ENCODE measurements around the gene NUSAP1. TPM values are rescaled to one million over a fixed set of nuclear protein-coding genes. Genes with fewer than 3 reads are reported as not detected.
"Not testable (repeated sequence)": the region's sequence is repeated elsewhere in the genome, so short reads cannot be mapped to it uniquely, and the experiment has no call there.

The NUSAP1 gene
- total RNA-seq, 1 experiment from 2014 or later, result 180 TPM

- no peak for DNase-seq (ENCODE audit: low read depth)
Observed at GRCh38 chr15:41411031-41411430, 78.3 kb downstream of the NUSAP1 start.

- no peak for DNase-seq (ENCODE audit: low read depth)
Observed at GRCh38 chr15:41411441-41411840, 78.8 kb downstream of the NUSAP1 start.

GRCh38 chr15:41416128-41416741 is 83.6 kb downstream of the NUSAP1 start:
- no peak for DNase-seq (ENCODE audit: low read depth)

GRCh38 chr15:41416742-41417417 is 84.2 kb downstream of the NUSAP1 start, which contains the start of gene RTF1:
Gene RTF1 (plus strand): TSS chr15:41417095. CDS start chr15:41417116, 21 bp downstream.
- peak; percentile 96 for DNase-seq (ENCODE audit: low read depth)

GRCh38 chr15:41417418-41418195 is 84.9 kb downstream of the NUSAP1 start:
- DNase-seq (ENCODE audit: low read depth), result peak; percentile 38

- DNase-seq (ENCODE audit: low read depth), result no peak
Observed at GRCh38 chr15:41423979-41424659, 91.4 kb downstream of the NUSAP1 start.

- no peak for DNase-seq (ENCODE audit: low read depth)
Observed at GRCh38 chr15:41424809-41425208, 92.1 kb downstream of the NUSAP1 start.

- DNase-seq (ENCODE audit: low read depth), result not testable (repeated sequence)
Observed at GRCh38 chr15:41425907-41426306, 93.2 kb downstream of the NUSAP1 start.

- no peak for DNase-seq (ENCODE audit: low read depth)
Observed at GRCh38 chr15:41429003-41429890, 96.6 kb downstream of the NUSAP1 start.

Other genes starting within 250 kb of the NUSAP1 start
- gene INO80, start 216.6 kb upstream of the NUSAP1 start, total RNA-seq (2014; rRNA removed; shearing (Covaris generic)), result 19.4 and 20.7 TPM in 2 replicates
- not detected in 2 replicates for gene EXD1, start 102.1 kb upstream of the NUSAP1 start, total RNA-seq (2014; rRNA removed; shearing (Covaris generic))
- gene CHP1, start 101.6 kb upstream of the NUSAP1 start, total RNA-seq (2014; rRNA removed; shearing (Covaris generic)), result 18.9 and 22.5 TPM in 2 replicates
- 49.5 and 67.7 TPM in 2 replicates for gene OIP5, start 290 bp upstream of the NUSAP1 start, total RNA-seq (2014; rRNA removed; shearing (Covaris generic))
- gene NDUFAF1, start 69.6 kb downstream of the NUSAP1 start, total RNA-seq (2014; rRNA removed; shearing (Covaris generic)), result 40.7 and 42.4 TPM in 2 replicates
- 16.0 and 17.6 TPM in 2 replicates for gene RTF1, start 84.2 kb downstream of the NUSAP1 start, total RNA-seq (2014; rRNA removed; shearing (Covaris generic))
- gene ITPKA, start 161.0 kb downstream of the NUSAP1 start, total RNA-seq (2014; rRNA removed; shearing (Covaris generic)), result 5.0 and 7.7 TPM in 2 replicates
- gene LTK, start 180.9 kb downstream of the NUSAP1 start, total RNA-seq (2014; rRNA removed; shearing (Covaris generic)), result 0.40 and 0.57 TPM in 2 replicates
- gene RPAP1, start 211.4 kb downstream of the NUSAP1 start, total RNA-seq (2014; rRNA removed; shearing (Covaris generic)), result 14.9 and 15.8 TPM in 2 replicates
- gene TYRO3, start 226.3 kb downstream of the NUSAP1 start, total RNA-seq (2014; rRNA removed; shearing (Covaris generic)), result 3.9 and 4.6 TPM in 2 replicates

All from Daoy (cell line).